ENCODE results near the gene SEL1L3.

The SEL1L3 gene

DNA sequence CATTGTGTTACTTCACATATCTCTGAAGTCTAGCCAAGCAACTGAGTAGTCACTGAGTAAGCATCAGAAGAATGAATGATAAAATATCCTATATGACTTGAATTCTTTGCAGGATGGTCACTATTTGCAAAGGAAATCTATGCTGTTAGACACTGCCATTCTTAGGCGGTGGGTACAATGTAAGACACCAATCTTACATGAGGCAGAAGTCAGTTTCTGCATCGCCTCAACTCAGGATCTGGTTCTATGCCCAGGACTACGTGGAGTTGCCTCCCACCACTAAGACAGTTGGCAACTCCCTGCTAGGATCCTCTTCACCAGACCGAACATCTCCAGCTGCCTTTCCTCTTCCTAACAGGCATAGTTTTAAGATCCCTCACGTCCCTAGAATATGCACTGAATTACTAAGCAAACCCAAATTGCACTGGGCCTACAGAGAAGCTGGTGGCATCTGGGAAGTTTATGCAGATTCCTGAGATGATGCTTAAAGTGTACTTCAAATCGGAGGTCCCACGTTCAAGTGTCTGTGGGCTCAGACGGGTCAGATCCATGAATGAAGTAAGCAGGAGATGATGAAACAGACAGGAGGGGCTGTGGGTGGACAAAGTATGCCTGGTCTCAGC is 45.6 kb downstream of the SEL1L3 start:
- peak; percentile 66 for DNase-seq (ENCODE audit: low spot score)

- DNase-seq (ENCODE audit: low spot score) = no peak
Measured at GRCh38 chr4:25816591-25817058, 46.2 kb downstream of the SEL1L3 start.

DNA sequence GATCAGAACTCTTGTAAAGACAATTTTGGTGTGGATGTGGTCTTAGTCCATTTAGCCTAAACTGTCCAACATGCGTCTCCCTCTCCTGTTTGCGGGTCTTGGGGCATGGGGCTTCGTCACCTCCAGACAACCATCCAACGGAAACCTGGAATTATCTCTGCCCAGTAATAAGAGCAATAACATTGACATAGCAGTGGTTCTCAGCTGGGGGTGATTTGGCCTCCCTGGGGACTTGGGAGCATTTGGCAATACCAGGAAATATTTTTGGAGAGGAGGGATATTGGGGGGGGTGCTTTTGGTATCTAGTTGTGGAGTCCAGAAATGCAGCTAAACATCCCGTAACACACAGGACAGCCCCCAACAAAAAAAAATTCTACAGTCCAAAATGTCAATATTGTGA is 47.2 kb downstream of the SEL1L3 start:
- DNase-seq (ENCODE audit: low spot score) = no peak

GRCh38 chr4:25814301-25815136 is 48.3 kb downstream of the SEL1L3 start:
- peak; percentile 38 for DNase-seq (ENCODE audit: low spot score)

DNA sequence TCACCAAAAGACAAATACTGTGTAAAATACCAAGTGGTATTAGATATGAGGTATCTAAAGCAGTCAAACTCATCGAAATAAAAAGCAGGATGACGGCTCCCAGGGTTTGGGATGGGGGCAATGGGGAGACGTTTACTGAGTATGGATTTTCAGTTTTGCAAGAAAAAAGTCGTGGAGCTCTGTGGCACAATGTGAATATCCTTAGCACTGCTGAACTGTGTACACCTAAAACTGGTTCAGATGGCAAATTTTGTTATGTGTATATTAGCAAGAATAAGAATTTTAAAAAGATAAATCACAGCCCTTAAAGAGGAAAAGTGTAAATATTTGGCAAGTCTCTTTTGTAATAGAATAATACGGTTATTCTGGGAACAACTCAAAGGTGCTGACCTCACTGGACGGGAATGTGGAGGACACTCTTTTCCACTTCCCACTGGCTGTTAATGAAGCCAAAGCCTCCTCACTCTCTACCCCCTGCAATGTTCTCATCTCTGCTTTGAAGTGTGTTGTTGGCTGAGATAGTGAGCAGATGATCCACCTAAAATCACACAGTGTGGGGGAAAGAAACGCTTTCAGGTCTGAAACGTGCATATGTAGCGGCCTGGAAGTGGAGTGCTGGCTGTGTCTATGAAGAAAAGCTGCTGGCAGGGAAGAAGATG is 49.2 kb downstream of the SEL1L3 start:
- peak; percentile 55 for DNase-seq (ENCODE audit: low spot score)

DNA sequence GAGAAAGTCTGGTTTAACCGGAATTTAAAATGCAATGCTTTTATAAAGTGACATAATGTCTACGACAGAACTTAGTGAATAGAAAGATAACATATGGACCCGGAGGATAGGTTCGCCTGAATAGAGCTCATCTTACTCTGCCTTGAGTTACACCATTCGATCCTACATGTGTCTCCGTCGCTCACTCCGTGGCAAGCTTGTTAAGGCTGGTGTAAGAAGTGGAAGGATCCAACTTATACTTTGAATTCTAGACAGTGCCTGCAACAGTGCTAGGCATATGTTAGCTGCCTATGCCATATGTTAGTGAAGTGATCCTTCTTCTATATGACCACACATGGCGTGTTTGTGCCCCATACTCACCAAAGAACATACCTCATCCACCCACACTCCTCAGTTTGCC is 50.9 kb downstream of the SEL1L3 start:
- no peak for DNase-seq (ENCODE audit: low spot score)

GRCh38 chr4:25811374-25811690 is 51.5 kb downstream of the SEL1L3 start:
- DNase-seq (ENCODE audit: low spot score) = peak; percentile 56

DNA sequence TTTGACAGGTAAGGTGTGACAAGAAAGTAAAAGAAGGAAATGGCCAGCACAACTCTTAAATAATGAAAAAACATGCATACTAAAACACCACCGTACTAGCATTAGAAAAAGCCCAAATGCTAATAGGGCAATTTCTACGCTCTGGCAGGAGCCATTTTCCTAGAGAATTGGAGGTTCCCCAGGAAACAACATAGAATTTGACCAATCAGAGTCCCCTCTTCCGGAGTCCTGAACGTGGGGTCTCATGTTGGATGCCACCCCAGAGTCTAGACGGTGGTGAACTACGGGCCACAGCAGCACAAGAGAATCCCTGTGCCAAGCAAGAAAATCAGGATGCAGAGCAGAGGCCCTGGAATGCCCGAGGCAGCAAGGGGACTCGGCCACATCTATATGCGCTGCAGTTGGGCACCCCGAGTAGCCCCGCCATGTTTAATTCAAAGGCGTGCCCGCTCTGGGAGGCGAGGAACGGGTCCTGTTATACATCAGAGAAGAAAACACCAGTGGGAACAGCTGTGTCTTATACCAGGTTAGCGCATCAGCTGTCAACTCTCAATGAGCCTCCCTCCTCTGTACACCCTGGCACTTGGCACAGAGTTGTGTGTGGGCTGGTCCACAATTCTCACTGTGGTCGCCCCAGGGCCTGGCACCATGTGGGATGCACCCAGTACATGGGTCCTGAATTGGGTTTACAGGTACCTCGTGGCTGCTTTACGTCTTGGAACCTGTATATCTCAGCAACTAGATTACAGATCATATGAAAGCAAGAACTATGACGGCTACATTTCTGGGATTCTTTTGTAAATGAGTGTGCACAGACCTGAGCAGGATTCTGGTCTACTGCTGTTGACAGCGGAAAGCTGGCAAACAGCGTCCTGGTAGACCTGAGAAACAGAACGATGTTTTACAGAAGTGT is 52.1 kb downstream of the SEL1L3 start:
- DNase-seq (ENCODE audit: low spot score) = no peak

- DNase-seq (ENCODE audit: low spot score) = no peak
Measured at GRCh38 chr4:25809996-25810395, 52.8 kb downstream of the SEL1L3 start.

GRCh38 chr4:25807102-25807728 is 55.6 kb downstream of the SEL1L3 start:
- no peak for DNase-seq (ENCODE audit: low spot score)

- no peak for DNase-seq (ENCODE audit: low spot score)
Measured at GRCh38 chr4:25805255-25805860, 57.4 kb downstream of the SEL1L3 start.

DNA sequence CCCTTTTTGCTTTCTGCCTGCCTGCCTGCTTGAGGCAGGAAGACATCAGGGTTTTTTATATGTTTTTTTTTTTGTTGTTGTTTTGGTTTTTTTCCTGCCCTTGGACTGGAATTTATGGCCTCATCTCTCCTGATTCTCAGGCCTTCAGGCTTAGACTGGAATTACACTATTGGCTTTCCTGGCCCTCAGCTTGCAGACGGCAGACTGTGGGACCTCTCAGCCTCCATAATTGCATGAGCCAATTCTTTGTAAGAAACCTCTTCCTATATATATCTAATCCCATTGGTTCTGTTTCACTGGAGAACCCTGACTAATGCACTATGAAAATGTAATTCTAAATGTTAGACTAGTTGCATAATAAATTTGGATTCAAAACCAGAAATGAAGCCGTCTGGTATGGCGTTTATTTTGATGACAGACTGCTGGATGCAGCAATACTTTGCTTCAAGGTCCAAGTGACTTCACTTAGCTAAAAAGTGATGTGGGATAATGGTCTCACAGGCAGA is 59.0 kb downstream of the SEL1L3 start:
- DNase-seq (ENCODE audit: low spot score) = no peak

DNA sequence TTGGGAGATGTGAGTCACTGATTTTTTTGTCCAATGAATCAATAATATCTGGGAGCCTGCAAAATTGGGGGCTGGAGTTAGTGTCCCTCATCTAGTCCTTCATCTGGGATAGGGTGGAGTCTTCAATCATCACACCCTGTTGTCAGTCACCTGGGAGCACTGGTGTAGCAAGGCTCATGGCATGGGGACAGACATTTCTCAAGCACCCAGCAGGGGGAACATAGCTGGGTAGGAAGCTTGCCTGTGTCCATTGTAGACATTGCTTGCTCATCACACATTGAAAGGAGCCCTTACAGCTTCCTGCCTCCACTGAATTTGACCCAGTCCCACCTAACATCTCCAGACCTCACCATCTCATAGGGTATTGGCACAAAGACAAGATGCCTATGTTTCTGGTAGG is 61.2 kb downstream of the SEL1L3 start:
- no peak for DNase-seq (ENCODE audit: low spot score)

GRCh38 chr4:25800245-25800644 is 62.5 kb downstream of the SEL1L3 start:
- no peak for DNase-seq (ENCODE audit: low spot score)

DNA sequence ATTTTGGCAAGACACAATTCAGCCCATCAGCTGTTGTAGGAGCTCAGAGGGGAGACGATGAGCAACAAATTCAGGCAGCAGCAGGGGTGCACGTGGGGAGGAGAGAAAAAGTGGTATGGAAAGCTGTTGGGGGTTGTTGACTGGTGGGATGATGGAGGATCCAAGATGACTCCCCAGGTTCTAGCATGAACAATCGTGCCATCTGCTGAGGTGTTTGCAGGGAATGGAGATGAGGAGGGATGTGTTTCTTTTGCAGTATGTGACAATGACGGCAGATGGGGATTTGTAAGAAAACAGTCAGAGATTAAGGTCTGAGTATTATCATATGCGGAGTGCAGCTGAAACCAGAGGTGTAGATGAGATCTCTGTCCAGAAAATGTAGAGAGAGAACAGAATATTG is 63.3 kb downstream of the SEL1L3 start:
- no peak for DNase-seq (ENCODE audit: low spot score)

GRCh38 chr4:25797136-25797535 is 65.7 kb downstream of the SEL1L3 start:
- no peak for DNase-seq (ENCODE audit: low spot score)

- peak; percentile 87 for DNase-seq (ENCODE audit: low spot score)
Measured at GRCh38 chr4:25795566-25796454, 67.0 kb downstream of the SEL1L3 start.

GRCh38 chr4:25795091-25795490 is 67.7 kb downstream of the SEL1L3 start:
- no peak for DNase-seq (ENCODE audit: low spot score)

- no peak for DNase-seq (ENCODE audit: low spot score)
Measured at GRCh38 chr4:25792876-25793275, 69.9 kb downstream of the SEL1L3 start.

GRCh38 chr4:25792200-25792791 is 70.5 kb downstream of the SEL1L3 start:
- no peak for DNase-seq (ENCODE audit: low spot score)
